Neural progenitor cell (in vitro differentiated cells): ENCODE data around the gene AMN.

Experiments
- EZH2 ChIP-seq: fragments of 200-600 bp; sonication (generic); IDR thresholded peaks from 2 replicates; pipeline ENCODE4 v1.6.1; 2017; ENCODE audit warnings: antibody characterized with exemption, mild to moderate bottlenecking, moderate library complexity
- TF ChIP-seq, protein P1 (sequence below): fragments of 200-600 bp; sonication (generic); IDR thresholded peaks from 2 replicates; pipeline ENCODE4 v1.5.1; 2017; ENCODE audit warnings: antibody characterized with exemption, mild to moderate bottlenecking

DNA sequence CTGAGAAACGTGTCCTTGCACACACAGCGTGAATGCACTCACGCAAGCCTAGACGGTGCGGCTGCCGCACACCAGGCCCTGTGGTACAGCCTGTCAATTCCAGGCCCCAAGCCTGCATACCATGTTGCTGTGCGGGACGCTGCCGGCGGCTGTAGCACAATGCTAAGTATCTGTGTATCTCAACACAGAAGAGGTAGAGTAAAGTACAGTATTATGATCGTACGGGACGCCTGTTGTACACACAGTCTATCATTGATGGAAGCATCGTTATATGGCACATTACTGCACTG, 45.0 kb downstream of the AMN start:
- TF ChIP-seq, protein P1, sequence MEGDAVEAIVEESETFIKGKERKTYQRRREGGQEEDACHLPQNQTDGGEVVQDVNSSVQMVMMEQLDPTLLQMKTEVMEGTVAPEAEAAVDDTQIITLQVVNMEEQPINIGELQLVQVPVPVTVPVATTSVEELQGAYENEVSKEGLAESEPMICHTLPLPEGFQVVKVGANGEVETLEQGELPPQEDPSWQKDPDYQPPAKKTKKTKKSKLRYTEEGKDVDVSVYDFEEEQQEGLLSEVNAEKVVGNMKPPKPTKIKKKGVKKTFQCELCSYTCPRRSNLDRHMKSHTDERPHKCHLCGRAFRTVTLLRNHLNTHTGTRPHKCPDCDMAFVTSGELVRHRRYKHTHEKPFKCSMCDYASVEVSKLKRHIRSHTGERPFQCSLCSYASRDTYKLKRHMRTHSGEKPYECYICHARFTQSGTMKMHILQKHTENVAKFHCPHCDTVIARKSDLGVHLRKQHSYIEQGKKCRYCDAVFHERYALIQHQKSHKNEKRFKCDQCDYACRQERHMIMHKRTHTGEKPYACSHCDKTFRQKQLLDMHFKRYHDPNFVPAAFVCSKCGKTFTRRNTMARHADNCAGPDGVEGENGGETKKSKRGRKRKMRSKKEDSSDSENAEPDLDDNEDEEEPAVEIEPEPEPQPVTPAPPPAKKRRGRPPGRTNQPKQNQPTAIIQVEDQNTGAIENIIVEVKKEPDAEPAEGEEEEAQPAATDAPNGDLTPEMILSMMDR: no peak
- TF ChIP-seq EZH2: no peak
